WI38 (cell line): ENCODE data around the gene RNF227.

Experiments
- H3K4me3 ChIP-seq: 2 replicates; pipeline ENCODE4 v1.5.1; 2011; ENCODE audit warnings: low read depth, mild to moderate bottlenecking, control low read depth, low read length
- CTCF ChIP-seq: IDR thresholded peaks from 2 replicates; pipeline ENCODE4 v1.5.1; 2012; ENCODE audit warnings: low read depth, mild to moderate bottlenecking, control low read depth, low read length

RNF227 gene

GRCh38 chr17:7929158-7930023, 13.3 kb upstream of the RNF227 start, which contains the start of gene KCNAB3:
TSS of gene KCNAB3 (minus strand) at chr17:7929856. CDS start at chr17:7929435, 421 bp downstream.
- H3K4me3 ChIP-seq, result peak within 1 kb of the TSS; percentile 57
- TF ChIP-seq CTCF, result no peak

GRCh38 chr17:7927596-7927995, 11.5 kb upstream of the RNF227 start:
- no peak overlapping the region for H3K4me3 ChIP-seq
- TF ChIP-seq CTCF, result no peak

- H3K4me3 ChIP-seq, result peak overlapping the region; percentile 56
- TF ChIP-seq CTCF, result no peak
These were observed 6.9 kb upstream of the RNF227 start for GRCh38 chr17:7922845-7923628.

GRCh38 chr17:7922269-7922844, 6.3 kb upstream of the RNF227 start:
- no peak for TF ChIP-seq CTCF
- peak overlapping the region; percentile 56 for H3K4me3 ChIP-seq

- TF ChIP-seq CTCF, result no peak
- H3K4me3 ChIP-seq, result no peak overlapping the region
These were observed 719 bp upstream of the RNF227 start for GRCh38 chr17:7916808-7917207.

- TF ChIP-seq CTCF, result no peak
- H3K4me3 ChIP-seq, result peak overlapping the region; percentile 65
These were observed 245 bp upstream of the RNF227 start for GRCh38 chr17:7916385-7916682.
